Sigmoid colon (tissue), 7 donors: ENCODE measurements around the gene AP2A2. TPM values are rescaled to one million over a fixed set of nuclear protein-coding genes. Genes with fewer than 3 reads are reported as not detected.
A peak's percentile ranks its signal among the peaks of the same experiment; 100 is the strongest.

Source experiments
- DNase-seq: peaks from one replicate; pipeline ENCODE4 v3.0.0-alpha.2; 2019
- H3K27ac ChIP-seq, 4 donors: fragments of 200-600 bp; sonication (generic); one replicate each; pipeline ENCODE4 v1.5.1; 2016 to 2019; ENCODE audit warnings: mild to moderate bottlenecking in 1 of 4
- H3K27me3 ChIP-seq, 3 donors: fragments of 200-600 bp; sonication (generic); one replicate each; pipeline ENCODE4 v1.5.1; 2019; ENCODE audit warnings: mild to moderate bottlenecking in 1 of 3
- H3K36me3 ChIP-seq, 4 donors: fragments of 200-600 bp; sonication (generic); one replicate each; pipeline ENCODE4 v1.5.1; 2016 to 2019
- H3K4me1 ChIP-seq, 4 donors: fragments of 200-600 bp; sonication (generic); one replicate each; pipeline ENCODE4 v1.5.1; 2017 to 2019
- H3K4me3 ChIP-seq, 4 donors: fragments of 200-600 bp; sonication (generic); one replicate each; pipeline ENCODE4 v1.5.1; 2017 to 2019; ENCODE audit warnings: mild to moderate bottlenecking in 2 of 4, moderate library complexity in 1 of 4
- H3K9me3 ChIP-seq, 4 donors: fragments of 200-600 bp in 3 of 4; sonication (generic) in 3 of 4; one replicate each; pipeline versions ENCODE4 v1.5.1 to v1.6.1; 2013 to 2019
- CTCF ChIP-seq, 4 experiments: fragments of 450-650 bp in 3 of 4; fragments of 200-600 bp in 1 of 4; IDR thresholded peaks; one replicate each; pipeline ENCODE4 v1.5.1; 2016 to 2019; ENCODE audit warnings: antibody characterized with exemption in 4 of 4, mild to moderate bottlenecking in 3 of 4, moderate library complexity in 2 of 4
- EP300 ChIP-seq, 4 donors: sonication (generic); formaldehyde crosslinking; IDR thresholded peaks; one replicate each; pipeline ENCODE4 v1.6.1; 2017; ENCODE audit warnings: antibody characterized with exemption in 4 of 4
- POLR2A ChIP-seq, 2 donors: fragments of 450-650 bp; IDR thresholded peaks; one replicate each; pipeline ENCODE4 v1.6.1; 2016; ENCODE audit warnings: antibody characterized with exemption in 2 of 2, mild to moderate bottlenecking in 2 of 2, moderate library complexity in 2 of 2
- POLR2AphosphoS5 ChIP-seq, 4 donors: sonication (generic); formaldehyde crosslinking; IDR thresholded peaks; one replicate each; pipeline ENCODE4 v1.6.1; 2017; ENCODE audit warnings: antibody characterized with exemption in 4 of 4
- WGBS, 2 donors: extraction: QIAGEN DNeasy Blood & Tissue Kit; methylation state at CpG; one replicate each; pipeline ENCODE4 v1.1.7; 2013; 5-methylcytosine and 5-hydroxymethylcytosine counted together
- intact Hi-C: fragments of 100-400 bp; cut with DNase I; formaldehyde crosslinking; loops from one replicate; pipeline ENCODE4 v1.15.1; 2023
- polyA plus RNA-seq, 3 donors: library from polyadenylated mRNA; stranded (reverse); fragments of 200-250 nt; gene quantifications; one replicate each; pipeline ENCODE4 v1.2.3, GENCODE V29; 2013
- total RNA-seq, 4 donors: library from RNA; depleted of rRNA; stranded (reverse); fragments of >200 nt; gene quantifications; one replicate each; pipeline ENCODE4 v1.1.0, GENCODE V29; 2016
- donor health status: healthy with polysubstance abuse.
- donor health status: Bipolar disorder and iron deficiency.
- donor health status: healthy.

Gene AP2A2
- total and polyA plus RNA-seq, 7 donors = 21.0 to 78.4 (median 47.0) TPM

- intact Hi-C loops = no loop called here
- DNase-seq = no peak
- H3K4me3 ChIP-seq = no peak overlapping the region
- H3K27ac ChIP-seq = no peak overlapping the region
- H3K36me3 ChIP-seq = peaks cover 0 to 10% (median 0%) of the 10 kb centered on the region in 4 donors
- peaks cover 0 to 28% (median 11%) of the 10 kb centered on the region in 4 donors for H3K4me1 ChIP-seq
- H3K27me3 ChIP-seq = no peaks in the 10 kb centered on the region
- peaks cover 0 to 2% (median 0%) of the 10 kb centered on the region in 4 donors for H3K9me3 ChIP-seq
- TF ChIP-seq CTCF (IDR thresholded peaks at IDR 0.05) = no peak
- no peak for TF ChIP-seq EP300 (IDR thresholded peaks at IDR 0.05)
- TF ChIP-seq POLR2A (IDR thresholded peaks at IDR 0.05) = no peak
- no peak for TF ChIP-seq POLR2AphosphoS5 (IDR thresholded peaks at IDR 0.05)
- WGBS, 2 donors = 74 to 86% methylated on average over 9 of the region's 9 CpGs
Measured at GRCh38 chr11:951507-951906, 25.8 kb downstream of the AP2A2 start.

GRCh38 chr11:952406-953385 is 27.0 kb downstream of the AP2A2 start:
- no peak for DNase-seq
- H3K9me3 ChIP-seq = peaks cover 0 to 2% (median 0%) of the 10 kb centered on the region in 4 donors
- H3K27me3 ChIP-seq = no peaks in the 10 kb centered on the region
- WGBS, 2 donors = 25 to 71% methylated on average over 18 of the region's 18 CpGs
- peak overlapping the region in 1 of 4 donors; percentile 12 for H3K27ac ChIP-seq
- no peak overlapping the region for H3K4me3 ChIP-seq
- no peaks in the 10 kb centered on the region for H3K36me3 ChIP-seq
- peaks cover 0 to 31% (median 15%) of the 10 kb centered on the region in 4 donors for H3K4me1 ChIP-seq
- intact Hi-C loops = no loop called here
- TF ChIP-seq POLR2AphosphoS5 (IDR thresholded peaks at IDR 0.05) = no peak
- TF ChIP-seq POLR2A (IDR thresholded peaks at IDR 0.05) = no peak
- no peak for TF ChIP-seq EP300 (IDR thresholded peaks at IDR 0.05)
- no peak for TF ChIP-seq CTCF (IDR thresholded peaks at IDR 0.05)

- DNase-seq = no peak
- intact Hi-C loops = no loop called here
- Histone ChIP-seq H3K27ac (no peak overlapping the region), H3K4me1 (peaks cover 0 to 31% (median 16%) of the 10 kb centered on the region in 4 donors), H3K4me3 (no peak overlapping the region), H3K27me3 (no peaks in the 10 kb centered on the region), H3K9me3 (peaks cover 0 to 2% (median 0%) of the 10 kb centered on the region in 4 donors), H3K36me3 (no peaks in the 10 kb centered on the region)
- TF ChIP-seq CTCF (IDR thresholded peaks at IDR 0.05) (no peak), POLR2AphosphoS5 (IDR thresholded peaks at IDR 0.05) (no peak)
- WGBS, 2 donors = 50 to 72% methylated on average over 13 of the region's 13 CpGs
Measured at GRCh38 chr11:953512-953911, 27.8 kb downstream of the AP2A2 start.

GRCh38 chr11:954392-955153 is 28.9 kb downstream of the AP2A2 start:
- Histone ChIP-seq H3K27ac (no peak overlapping the region), H3K4me1 (peaks cover 0 to 31% (median 16%) of the 10 kb centered on the region in 4 donors), H3K27me3 (no peaks in the 10 kb centered on the region), H3K4me3 (no peak overlapping the region), H3K9me3 (no peaks in the 10 kb centered on the region), H3K36me3 (peaks cover 1 to 3% (median 2%) of the 10 kb centered on the region in 4 donors)
- no peak for DNase-seq
- TF ChIP-seq EP300 (IDR thresholded peaks at IDR 0.05) (no peak), POLR2AphosphoS5 (IDR thresholded peaks at IDR 0.05) (no peak), POLR2A (IDR thresholded peaks at IDR 0.05) (no peak), CTCF (IDR thresholded peaks at IDR 0.05) (no peak)
- intact Hi-C loops = no loop called here
- WGBS, 2 donors = 40 to 58% methylated on average over 5 of the region's 5 CpGs
